IMR-90 (cell line): ENCODE results near the gene PCNX2. TPM values are rescaled to one million over a fixed set of nuclear protein-coding genes. Genes with fewer than 3 reads are reported as not detected.

Source experiments
- ATAC-seq: fragments of 200-7000 bp; cut with Tn5 transposase; 2 replicates; pipeline ENCODE4 v1.9.1; 2020; ENCODE audit warnings: low read depth, mild to moderate bottlenecking, moderate library complexity
- BruUV-seq: library from RNA; stranded (reverse); fragments of 400-500 nt; replicated peaks from 2 replicates; lab custom pipeline; 2021; lab: Mats Ljungman, UMichigan
- CTCF ChIA-PET: fragments of 300-600 bp; formaldehyde crosslinking; extraction: SDS; loops from one replicate; lab custom pipeline; 2021; ENCODE audit warnings: antibody characterized with exemption; lab: Yijun Ruan, JAX
- POLR2A ChIA-PET: fragments of 300-600 bp; sonication (Branson Sonifier 250); formaldehyde crosslinking; loops from one replicate; lab custom pipeline; 2022; ENCODE audit warnings: antibody characterized with exemption; ENCODE audit not compliant: unreplicated experiment; lab: Charles Lee
- DNase-seq: peaks from one replicate; pipeline ENCODE4 v3.0.0; 2013
- H2AFZ ChIP-seq: replicated peaks from 2 replicates; pipeline ENCODE3; 2013; ENCODE audit warnings: low read length, mild to moderate bottlenecking; ENCODE audit not compliant: poor library complexity
- H2AK5ac ChIP-seq: 2 replicates; pipeline ENCODE4 v1.6.1; 2013; ENCODE audit warnings: low read depth, low read length, inconsistent platforms
- H2AK9ac ChIP-seq: replicated peaks from 2 replicates; pipeline ENCODE3; 2013; ENCODE audit warnings: mild to moderate bottlenecking, low read depth, low read length, moderate library complexity; ENCODE audit not compliant: poor library complexity
- H2BK120ac ChIP-seq: 2 replicates; pipeline ENCODE4 v1.6.1; 2013; ENCODE audit warnings: low read depth, low read length, inconsistent platforms
- H2BK15ac ChIP-seq: 3 replicates; pipeline ENCODE4 v1.6.1; 2013; ENCODE audit warnings: low read depth, low read length, inconsistent platforms
- H2BK20ac ChIP-seq: 2 replicates; pipeline ENCODE4 v1.6.1; 2013; ENCODE audit warnings: low read depth, mild to moderate bottlenecking, inconsistent platforms, low read length, moderate library complexity
- H2BK5ac ChIP-seq: 2 replicates; pipeline ENCODE4 v1.6.1; 2013; ENCODE audit warnings: mild to moderate bottlenecking, low read depth, low read length, inconsistent platforms; ENCODE audit not compliant: poor library complexity, severe bottlenecking
- H3K14ac ChIP-seq: replicated peaks from 2 replicates; pipeline ENCODE4 v1.6.1; 2013; ENCODE audit warnings: low read depth, low read length, inconsistent platforms
- H3K18ac ChIP-seq: 2 replicates; pipeline ENCODE4 v1.6.1; 2013; ENCODE audit warnings: low read depth, low read length, control low read depth
- H3K23ac ChIP-seq: 2 replicates; pipeline ENCODE4 v1.6.1; 2013; ENCODE audit warnings: low read depth, low read length, inconsistent platforms
- H3K27ac ChIP-seq: 2 replicates; pipeline ENCODE4 v1.5.1; 2013; ENCODE audit warnings: mild to moderate bottlenecking, control low read depth, low read length; ENCODE audit not compliant: insufficient read depth
- H3K27me3 ChIP-seq: 2 replicates; pipeline ENCODE4 v1.6.1; 2013; ENCODE audit warnings: low read length; ENCODE audit not compliant: control insufficient read depth, insufficient read depth
- H3K36me3 ChIP-seq: 2 replicates; pipeline ENCODE4 v1.6.1; 2013; ENCODE audit warnings: low read length, mixed read lengths; ENCODE audit not compliant: control insufficient read depth, insufficient read depth
- H3K4ac ChIP-seq: 2 replicates; pipeline ENCODE4 v1.6.1; 2013; ENCODE audit warnings: low read depth, low read length, inconsistent platforms
- H3K4me1 ChIP-seq: 2 replicates; pipeline ENCODE4 v1.6.1; 2013; ENCODE audit warnings: low read length, mixed read lengths; ENCODE audit not compliant: control insufficient read depth, insufficient read depth
- H3K4me2 ChIP-seq: 2 replicates; pipeline ENCODE4 v1.6.1; 2013; ENCODE audit warnings: low read depth, mild to moderate bottlenecking, control low read depth, low read length, moderate library complexity
- H3K4me3 ChIP-seq: 2 replicates; pipeline ENCODE4 v1.5.1; 2013; ENCODE audit warnings: low read depth, mild to moderate bottlenecking, control low read depth, low read length, moderate library complexity; ENCODE audit not compliant: insufficient read depth
- H3K56ac ChIP-seq: 2 replicates; pipeline ENCODE4 v1.6.1; 2013; ENCODE audit warnings: low read length, inconsistent platforms; ENCODE audit not compliant: insufficient read depth; ENCODE audit errors: extremely low read depth
- H3K79me1 ChIP-seq, 2 experiments: 2 replicates each; pipeline ENCODE4 v1.6.1; 2013; ENCODE audit warnings: low read length in 2 of 2, inconsistent platforms in 1 of 2, low read depth in 1 of 2
- H3K9ac ChIP-seq: 2 replicates; pipeline ENCODE4 v1.6.1; 2013; ENCODE audit warnings: low read depth, low read length, control low read depth
- H3K9me1 ChIP-seq: 2 replicates; pipeline ENCODE4 v1.6.1; 2013; ENCODE audit warnings: low read length, inconsistent platforms; ENCODE audit not compliant: insufficient read depth
- H3K9me3 ChIP-seq: 2 replicates; pipeline ENCODE4 v1.6.1; 2013; ENCODE audit warnings: low read length; ENCODE audit not compliant: control insufficient read depth, insufficient read depth
- H4K20me1 ChIP-seq: 2 replicates; pipeline ENCODE4 v1.6.1; 2013; ENCODE audit warnings: low read length, inconsistent platforms; ENCODE audit not compliant: insufficient read depth
- H4K5ac ChIP-seq: 2 replicates; pipeline ENCODE4 v1.6.1; 2013; ENCODE audit warnings: mild to moderate bottlenecking, low read depth, low read length, control low read depth
- H4K8ac ChIP-seq, 2 experiments: 2 replicates each; pipeline ENCODE4 v1.6.1; 2013; ENCODE audit warnings: low read depth in 2 of 2, low read length in 2 of 2, control low read depth in 1 of 2, inconsistent platforms in 1 of 2
- H4K91ac ChIP-seq: 2 replicates; pipeline ENCODE4 v1.6.1; 2013; ENCODE audit warnings: low read depth, low read length, inconsistent platforms; ENCODE audit not compliant: insufficient read depth
- BHLHE40 ChIP-seq: fragments of 150-350 bp; IDR thresholded peaks from 2 replicates; pipeline ENCODE4 v1.6.1; 2016; ENCODE audit warnings: mild to moderate bottlenecking, low read depth, low read length
- CEBPB ChIP-seq: IDR thresholded peaks from 2 replicates; pipeline ENCODE4 v1.6.1; 2012; ENCODE audit warnings: low read depth, low read length, improper control_type of control experiment
- CHD1 ChIP-seq: IDR thresholded peaks from 2 replicates; pipeline ENCODE4 v1.6.1; 2012; ENCODE audit warnings: low read depth, low read length, improper control_type of control experiment
- FOS ChIP-seq: fragments of 150-350 bp; IDR thresholded peaks from 2 replicates; pipeline ENCODE4 v1.6.1; 2016; ENCODE audit warnings: low read depth, low read length
- MAFK ChIP-seq: IDR thresholded peaks from 2 replicates; pipeline ENCODE4 v1.6.1; 2012; ENCODE audit warnings: low read depth, low read length, improper control_type of control experiment
- MAZ ChIP-seq: IDR thresholded peaks from 2 replicates; pipeline ENCODE4 v1.6.1; 2012; ENCODE audit warnings: low read depth, mild to moderate bottlenecking, low read length, improper control_type of control experiment, moderate library complexity, borderline replicate concordance
- MXI1 ChIP-seq: IDR thresholded peaks from 2 replicates; pipeline ENCODE4 v1.6.1; 2012; ENCODE audit warnings: low read depth, mild to moderate bottlenecking, low read length, moderate library complexity, borderline replicate concordance
- NFE2L2 ChIP-seq: fragments of 150-350 bp; IDR thresholded peaks from 2 replicates; pipeline ENCODE4 v1.6.1; 2016; ENCODE audit warnings: low read depth, mild to moderate bottlenecking, low read length
- POLR2A ChIP-seq: IDR thresholded peaks from 2 replicates; pipeline ENCODE4 v1.6.1; 2012; ENCODE audit warnings: mild to moderate bottlenecking, low read depth, low read length
- RAD21 ChIP-seq: IDR thresholded peaks from 2 replicates; pipeline ENCODE4 v1.6.1; 2012; ENCODE audit warnings: low read length, improper control_type of control experiment
- RCOR1 ChIP-seq: IDR thresholded peaks from 2 replicates; pipeline ENCODE4 v1.6.1; 2012; ENCODE audit warnings: mild to moderate bottlenecking, low read length, improper control_type of control experiment; ENCODE audit not compliant: insufficient replicate concordance
- RFX5 ChIP-seq: IDR thresholded peaks from 2 replicates; pipeline ENCODE4 v1.8.0; 2012; ENCODE audit warnings: low read depth, mild to moderate bottlenecking, low read length, moderate library complexity
- SMC3 ChIP-seq: fragments of 150-350 bp; IDR thresholded peaks from 2 replicates; pipeline ENCODE4 v1.6.1; 2016; ENCODE audit warnings: low read depth, mild to moderate bottlenecking, antibody characterized with exemption, low read length, moderate library complexity
- WGBS, 2 experiments: methylation state at CpG; one replicate each; pipeline versions ENCODE4 v1.1.5 to v1.1.7; 2013; ENCODE audit warnings: missing lambda C conversion rate in 2 of 2; ENCODE audit not compliant: insufficient read length in 1 of 2; ENCODE audit errors: extremely low coverage in 2 of 2; 5-methylcytosine and 5-hydroxymethylcytosine counted together
- dilution Hi-C: fragments of 300-500 bp; cut with HindIII; formaldehyde crosslinking; loops from one replicate; pipeline ENCODE4 v1.14.3; 2018; ENCODE audit warnings: low sequenced_read_pairs; ENCODE audit not compliant: unreplicated experiment
- in situ Hi-C: fragments of 300-500 bp; cut with MboI; formaldehyde crosslinking; loops from 3 replicates; pipeline ENCODE4 v1.14.3; 2019; ENCODE audit warnings: low sequenced_read_pairs, inconsistent platforms, mixed read lengths
- intact Hi-C: fragments of 100-400 bp; cut with micrococcal nuclease; formaldehyde crosslinking; loops from 2 replicates; pipeline ENCODE4 v1.10.0; 2022
- polyA plus RNA-seq, 3 experiments: library from polyadenylated mRNA; depleted of rRNA; stranded (reverse); fragments of >200 nt; gene quantifications; 2 replicates each; pipeline ENCODE4 v1.2.3, GENCODE V29; 2012; ENCODE audit warnings: low replicate concordance in 1 of 3
- total RNA-seq: library from RNA; depleted of rRNA; stranded (reverse); fragments of >200 nt; gene quantifications from 2 replicates; pipeline ENCODE4 v1.2.3, GENCODE V29; 2012
- TF ChIP-seq, protein P1 (sequence below): conservative IDR thresholded peaks from 2 replicates; pipeline ENCODE4 v1.5.1; 2012; ENCODE audit warnings: mild to moderate bottlenecking, low read depth, low read length, improper control_type of control experiment
- TF ChIP-seq, protein P2 (sequence below): fragments of 150-350 bp; IDR thresholded peaks from 2 replicates; pipeline ENCODE4 v1.6.1; 2016; ENCODE audit warnings: low read depth, mild to moderate bottlenecking, low read length, moderate library complexity, borderline replicate concordance
- TF ChIP-seq, protein P3 (sequence below): fragments of 150-350 bp; IDR thresholded peaks from 2 replicates; pipeline ENCODE4 v1.6.1; 2017; ENCODE audit warnings: mild to moderate bottlenecking, antibody characterized with exemption, low read length, low read depth

PCNX2 gene
- total and polyA plus RNA-seq, 2 of the 4 experiments (the other 2 are of a cell fraction) = 15.9 to 22.6 TPM

- no peak overlapping the region for H3K23ac ChIP-seq
- peak overlapping the region; percentile 69; the same call in 1 of the 2 replicates for H3K27ac ChIP-seq
- no peak overlapping the region for H3K4me3 ChIP-seq
- H2BK20ac ChIP-seq = no peak overlapping the region
- H3K14ac ChIP-seq = no peak overlapping the region
- peak overlapping the region; percentile 57 for H3K4me2 ChIP-seq
- no peak overlapping the region for H2AK9ac ChIP-seq
- no TSS peak for BruUV-seq
- no peak overlapping the region for H2BK120ac ChIP-seq
- no peaks in the 10 kb centered on the region for H3K27me3 ChIP-seq
- no CpG with 5 or more reads among the region's 5 CpGs for WGBS, 2 experiments
- no peaks in the 10 kb centered on the region for H4K20me1 ChIP-seq
- no peaks in the 10 kb centered on the region for H3K9me3 ChIP-seq
- TF ChIP-seq CHD1 = no peak
- no peak for TF ChIP-seq FOS
- TF ChIP-seq RAD21 = no peak
- TF ChIP-seq SMC3 = no peak
- no peak for TF ChIP-seq NFE2L2
- no peak for TF ChIP-seq CEBPB
- TF ChIP-seq MAZ = no peak
- no peak for TF ChIP-seq POLR2A
- TF ChIP-seq, protein P1, sequence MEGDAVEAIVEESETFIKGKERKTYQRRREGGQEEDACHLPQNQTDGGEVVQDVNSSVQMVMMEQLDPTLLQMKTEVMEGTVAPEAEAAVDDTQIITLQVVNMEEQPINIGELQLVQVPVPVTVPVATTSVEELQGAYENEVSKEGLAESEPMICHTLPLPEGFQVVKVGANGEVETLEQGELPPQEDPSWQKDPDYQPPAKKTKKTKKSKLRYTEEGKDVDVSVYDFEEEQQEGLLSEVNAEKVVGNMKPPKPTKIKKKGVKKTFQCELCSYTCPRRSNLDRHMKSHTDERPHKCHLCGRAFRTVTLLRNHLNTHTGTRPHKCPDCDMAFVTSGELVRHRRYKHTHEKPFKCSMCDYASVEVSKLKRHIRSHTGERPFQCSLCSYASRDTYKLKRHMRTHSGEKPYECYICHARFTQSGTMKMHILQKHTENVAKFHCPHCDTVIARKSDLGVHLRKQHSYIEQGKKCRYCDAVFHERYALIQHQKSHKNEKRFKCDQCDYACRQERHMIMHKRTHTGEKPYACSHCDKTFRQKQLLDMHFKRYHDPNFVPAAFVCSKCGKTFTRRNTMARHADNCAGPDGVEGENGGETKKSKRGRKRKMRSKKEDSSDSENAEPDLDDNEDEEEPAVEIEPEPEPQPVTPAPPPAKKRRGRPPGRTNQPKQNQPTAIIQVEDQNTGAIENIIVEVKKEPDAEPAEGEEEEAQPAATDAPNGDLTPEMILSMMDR = no peak
- TF ChIP-seq, protein P2, sequence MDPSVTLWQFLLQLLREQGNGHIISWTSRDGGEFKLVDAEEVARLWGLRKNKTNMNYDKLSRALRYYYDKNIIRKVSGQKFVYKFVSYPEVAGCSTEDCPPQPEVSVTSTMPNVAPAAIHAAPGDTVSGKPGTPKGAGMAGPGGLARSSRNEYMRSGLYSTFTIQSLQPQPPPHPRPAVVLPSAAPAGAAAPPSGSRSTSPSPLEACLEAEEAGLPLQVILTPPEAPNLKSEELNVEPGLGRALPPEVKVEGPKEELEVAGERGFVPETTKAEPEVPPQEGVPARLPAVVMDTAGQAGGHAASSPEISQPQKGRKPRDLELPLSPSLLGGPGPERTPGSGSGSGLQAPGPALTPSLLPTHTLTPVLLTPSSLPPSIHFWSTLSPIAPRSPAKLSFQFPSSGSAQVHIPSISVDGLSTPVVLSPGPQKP = no peak
- TF ChIP-seq MAFK = no peak
- TF ChIP-seq RFX5 = no peak
- TF ChIP-seq BHLHE40 = no peak
- no peak for TF ChIP-seq MXI1
- TF ChIP-seq RCOR1 = no peak
- TF ChIP-seq, protein P3, sequence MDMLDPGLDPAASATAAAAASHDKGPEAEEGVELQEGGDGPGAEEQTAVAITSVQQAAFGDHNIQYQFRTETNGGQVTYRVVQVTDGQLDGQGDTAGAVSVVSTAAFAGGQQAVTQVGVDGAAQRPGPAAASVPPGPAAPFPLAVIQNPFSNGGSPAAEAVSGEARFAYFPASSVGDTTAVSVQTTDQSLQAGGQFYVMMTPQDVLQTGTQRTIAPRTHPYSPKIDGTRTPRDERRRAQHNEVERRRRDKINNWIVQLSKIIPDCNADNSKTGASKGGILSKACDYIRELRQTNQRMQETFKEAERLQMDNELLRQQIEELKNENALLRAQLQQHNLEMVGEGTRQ = no peak
- H3K56ac ChIP-seq = no peak overlapping the region
- in situ Hi-C loops = no loop called here
- H3K9me1 ChIP-seq = no peaks in the 10 kb centered on the region
- CTCF ChIA-PET = no interaction called here
- H4K8ac ChIP-seq = peak overlapping the region; percentile 13 to 16; a peak in 2 of 4 replicates
- H2BK15ac ChIP-seq = no peak overlapping the region
- H4K91ac ChIP-seq = no peak overlapping the region
- H3K36me3 ChIP-seq = 0 out of 2 replicates have a peak, but pooled peaks cover 2% of the 10 kb centered on the region
- peaks cover 4% of the 10 kb centered on the region; the same call in 1 of the 2 replicates for H3K4me1 ChIP-seq
- ATAC-seq = peak; percentile 27; the same call in 1 of the 2 replicates
- no peak overlapping the region; the same call in 1 of the 2 replicates for H3K4ac ChIP-seq
- H3K79me1 ChIP-seq = no peaks in the 10 kb centered on the region
- intact Hi-C loops = no loop called here
- H2AK5ac ChIP-seq = no peak overlapping the region
- no peak for DNase-seq
- no peak overlapping the region for H3K9ac ChIP-seq
- H3K18ac ChIP-seq = peak overlapping the region; percentile 67
- no peak overlapping the region for H2AFZ ChIP-seq
- dilution Hi-C loops = no loop called here
- peak overlapping the region; percentile 68 for H4K5ac ChIP-seq
- H2BK5ac ChIP-seq = no peak overlapping the region
- POLR2A ChIA-PET = no interaction called here
Observed at GRCh38 chr1:233027046-233027445, 268.5 kb downstream of the PCNX2 start.
